Colonic mucosa (tissue), 4 donors: ENCODE data around the gene TUBB. TPM values are rescaled to one million over a fixed set of nuclear protein-coding genes. Genes with fewer than 3 reads are reported as not detected.
A peak's percentile ranks its signal among the peaks of the same experiment; 100 is the strongest.
"Not testable (repeated sequence)": the region's sequence is repeated elsewhere in the genome, so short reads cannot be mapped to it uniquely, and the experiment has no call there.

ENCODE experiments used
- DNase-seq: peaks from one replicate; pipeline ENCODE4 v3.0.0-alpha.2; 2020
- H3K27ac ChIP-seq: fragments of 200-600 bp; one replicate; pipeline ENCODE4 v1.8.0; 2021
- H3K27me3 ChIP-seq: fragments of 200-600 bp; one replicate; pipeline ENCODE4 v1.8.0; 2021
- H3K36me3 ChIP-seq: fragments of 200-600 bp; one replicate; pipeline ENCODE4 v1.8.0; 2021
- H3K4me1 ChIP-seq: fragments of 200-600 bp; one replicate; pipeline ENCODE4 v1.8.0; 2021; ENCODE audit warnings: mild to moderate bottlenecking
- H3K4me3 ChIP-seq: fragments of 200-600 bp; one replicate; pipeline ENCODE4 v1.8.0; 2021
- H3K9ac ChIP-seq, 2 donors: one replicate each; pipeline ENCODE4 v1.7.0; 2013; ENCODE audit warnings: control low read depth in 2 of 2, low read depth in 2 of 2, low read length in 2 of 2
- H3K9me3 ChIP-seq: fragments of 200-600 bp; one replicate; pipeline ENCODE4 v1.8.0; 2021
- CTCF ChIP-seq: fragments of 200-600 bp; IDR thresholded peaks from one replicate; pipeline ENCODE4 v1.8.0; 2022; ENCODE audit warnings: antibody characterized with exemption, mild to moderate bottlenecking
- intact Hi-C: fragments of 100-400 bp; cut with DNase I; formaldehyde crosslinking; loops from one replicate; pipeline ENCODE4 v1.14.1; 2022
- total RNA-seq, 2 donors: library from RNA; stranded (reverse); fragmentation: NEBNext Ultra II Directional in 1 of 2; extraction: Animal tissue kit (Norgen Biotek cat#: 25700) in 1 of 2; gene quantifications; one replicate each; pipeline ENCODE4 v1.2.1, GENCODE V29; 2021
- donor health status: healthy.
- donor health status: DM: no; HTN: no; CAD: no.
- donor health status: DM: no; HTN: no; CAD: no.

Gene TUBB
- total RNA-seq, 2 donors from 2014 or later, result 213 to 605 TPM

- H3K9ac ChIP-seq, result peak overlapping the region; percentile 38 to 87
- H3K9me3 ChIP-seq, result no peaks in the 10 kb centered on the region
- peak; percentile 89 for DNase-seq
- peak overlapping the region; percentile 95 for H3K27ac ChIP-seq
- peak; percentile 97 for TF ChIP-seq CTCF
- H3K36me3 ChIP-seq, result peaks cover 23% of the 10 kb centered on the region
- H3K4me1 ChIP-seq, result no peaks in the 10 kb centered on the region
- H3K27me3 ChIP-seq, result no peaks in the 10 kb centered on the region
- intact Hi-C loops, result loop anchor here (1.0 kb wide), 1 partner anchor 43 kb away; no protein-coding TSS in a partner anchor
- peak overlapping the region; percentile 80 for H3K4me3 ChIP-seq
These were observed 2.3 kb downstream of the TUBB start for GRCh38 chr6:30722280-30723112.

GRCh38 chr6:30723159-30723842 is 3.1 kb downstream of the TUBB start:
- H3K27ac ChIP-seq, H3K27me3 ChIP-seq, intact Hi-C loops, H3K4me1 ChIP-seq, H3K9me3 ChIP-seq, DNase-seq, H3K4me3 ChIP-seq, H3K9ac ChIP-seq: not testable (repeated sequence)
- H3K36me3 ChIP-seq, result peaks cover 28% of the 10 kb centered on the region

- H3K27me3 ChIP-seq, H3K4me1 ChIP-seq, H3K27ac ChIP-seq, H3K9me3 ChIP-seq, H3K9ac ChIP-seq, intact Hi-C loops, DNase-seq, H3K4me3 ChIP-seq: not testable (repeated sequence)
- H3K36me3 ChIP-seq, result peaks cover 31% of the 10 kb centered on the region
These were observed 3.9 kb downstream of the TUBB start for GRCh38 chr6:30723843-30724741.

- Histone ChIP-seq H3K36me3 (peaks cover 36% of the 10 kb centered on the region), H3K4me1 (no peaks in the 10 kb centered on the region), H3K9me3 (no peaks in the 10 kb centered on the region), H3K27me3 (no peaks in the 10 kb centered on the region), H3K4me3 (no peak overlapping the region), H3K27ac (no peak overlapping the region), H3K9ac (peak overlapping the region in 1 of 2 donors; percentile 32)
- DNase-seq, result no peak
- intact Hi-C loops, result no loop called here
- no peak for TF ChIP-seq CTCF
These were observed 4.9 kb downstream of the TUBB start for GRCh38 chr6:30724906-30725667.

DNA sequence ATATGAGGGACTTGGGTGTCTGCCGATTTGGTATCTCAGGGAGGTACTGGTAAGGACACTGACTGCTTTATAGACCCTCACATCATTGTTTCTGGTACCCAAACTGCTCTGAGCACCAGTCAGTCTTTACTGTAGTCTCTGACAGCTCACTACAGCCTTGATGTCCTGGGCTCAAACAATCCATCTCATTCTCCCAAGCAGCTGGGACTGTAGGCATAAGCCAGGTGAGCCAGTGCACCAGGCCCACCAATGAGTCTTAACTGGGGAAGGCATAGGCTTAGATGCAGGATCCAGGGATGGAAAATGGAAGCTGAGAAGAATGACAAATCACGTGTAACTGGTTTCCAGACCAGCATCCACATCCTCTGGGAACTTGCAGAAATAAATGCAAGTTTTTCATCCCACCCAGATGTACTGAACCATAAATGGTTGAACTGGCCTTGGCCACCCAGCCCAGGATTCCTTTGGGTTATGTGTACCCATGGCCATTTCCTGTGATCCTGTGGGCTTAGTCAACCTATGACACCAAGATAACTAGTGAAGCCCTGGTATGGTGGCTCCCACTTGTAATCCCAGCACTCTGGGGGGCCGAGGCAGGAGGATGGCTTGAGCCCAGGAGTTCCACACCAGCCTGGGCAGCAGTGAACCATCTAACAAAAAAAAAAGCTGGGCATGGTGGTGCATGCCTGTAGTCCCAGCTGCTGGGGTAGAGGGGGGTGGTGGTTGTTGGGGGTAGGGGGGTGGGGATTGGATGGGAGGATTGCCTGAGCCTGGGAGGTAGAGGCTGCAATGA is 5.8 kb downstream of the TUBB start:
- H3K27me3 ChIP-seq, result no peaks in the 10 kb centered on the region
- peak overlapping the region in 1 of 2 donors; percentile 14 for H3K9ac ChIP-seq
- H3K4me1 ChIP-seq, result peaks cover 6% of the 10 kb centered on the region
- no peak overlapping the region for H3K4me3 ChIP-seq
- TF ChIP-seq CTCF, result no peak
- no peaks in the 10 kb centered on the region for H3K9me3 ChIP-seq
- no peak overlapping the region for H3K27ac ChIP-seq
- peaks cover 36% of the 10 kb centered on the region for H3K36me3 ChIP-seq
- DNase-seq, result no peak
- intact Hi-C loops, result no loop called here
